NCI-H2227 (cell line): ENCODE data around the gene PRSS2.

ENCODE experiments used
- DNase-seq: peaks from one replicate; lab custom pipeline; 2025; ENCODE audit not compliant: unreplicated experiment; lab: John Stamatoyannopoulos, UW

Gene PRSS2

DNA sequence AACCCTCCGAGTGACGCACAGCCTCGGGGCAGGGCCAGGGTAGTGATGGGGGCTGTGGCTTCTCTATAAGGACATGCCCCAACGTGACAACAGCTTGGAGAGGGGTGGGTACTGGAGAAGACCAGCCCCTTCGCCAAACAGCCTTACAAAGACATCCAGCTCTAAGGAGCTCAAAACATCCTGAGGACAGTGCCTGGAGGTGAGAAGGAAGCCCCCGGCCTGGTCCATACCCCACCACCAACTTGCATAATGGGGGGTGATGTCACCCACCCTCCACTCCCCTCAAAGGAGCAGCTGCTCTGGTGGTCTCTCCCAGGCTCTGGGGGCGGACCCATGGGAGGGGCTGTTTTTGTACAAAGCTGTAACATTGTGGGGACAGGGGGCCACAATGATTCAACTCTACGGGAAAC is 15.1 kb downstream of the PRSS2 start:
- no peak for DNase-seq

DNA sequence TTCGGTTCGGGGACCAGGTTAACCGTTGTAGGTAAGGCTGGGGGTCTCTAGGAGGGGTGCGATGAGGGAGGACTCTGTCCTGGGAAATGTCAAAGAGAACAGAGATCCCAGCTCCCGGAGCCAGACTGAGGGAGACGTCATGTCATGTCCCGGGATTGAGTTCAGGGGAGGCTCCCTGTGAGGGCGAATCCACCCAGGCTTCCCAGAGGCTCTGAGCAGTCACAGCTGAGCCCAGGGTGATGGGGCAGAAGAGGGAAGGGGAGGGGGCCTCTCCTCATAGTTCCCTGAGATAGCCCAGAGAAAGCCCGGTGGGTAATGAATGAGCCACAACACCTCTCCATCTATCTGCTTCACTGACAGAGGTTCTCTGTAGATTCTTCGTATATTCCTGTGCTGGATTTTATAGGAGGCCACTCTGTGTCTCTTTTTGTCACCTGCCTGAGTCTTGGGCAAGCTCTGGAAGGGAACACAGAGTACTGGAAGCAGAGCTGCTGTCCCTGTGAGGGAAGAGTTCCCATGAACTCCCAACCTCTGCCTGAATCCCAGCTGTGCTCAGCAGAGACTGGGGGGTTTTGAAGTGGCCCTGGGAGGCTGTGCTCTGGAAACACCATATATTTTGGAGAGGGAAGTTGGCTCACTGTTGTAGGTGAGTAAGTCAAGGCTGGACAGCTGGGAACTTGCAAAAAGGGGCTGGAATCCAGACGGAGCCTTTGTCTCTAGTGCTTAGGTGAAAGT is 16.4 kb downstream of the PRSS2 start:
- no peak for DNase-seq

DNA sequence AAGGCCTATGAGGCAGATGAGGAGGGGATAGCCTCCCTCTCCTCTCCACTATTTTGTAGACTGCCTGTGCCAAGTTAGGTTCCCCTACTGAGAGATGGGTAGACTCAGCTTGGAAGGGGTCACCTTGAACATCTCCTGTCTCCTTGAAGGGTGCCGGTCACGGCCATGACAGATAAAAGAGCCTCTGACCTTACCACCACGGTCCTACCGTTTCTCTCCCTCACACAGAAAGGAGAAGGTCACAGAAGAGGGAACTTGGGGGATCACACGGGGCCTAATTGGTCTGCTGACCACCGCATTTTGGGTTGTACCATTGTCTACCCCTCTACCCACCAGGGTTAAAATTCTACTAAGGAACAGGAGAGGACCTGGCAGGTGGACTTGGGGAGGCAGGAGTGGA is 17.0 kb downstream of the PRSS2 start:
- DNase-seq: no peak

DNA sequence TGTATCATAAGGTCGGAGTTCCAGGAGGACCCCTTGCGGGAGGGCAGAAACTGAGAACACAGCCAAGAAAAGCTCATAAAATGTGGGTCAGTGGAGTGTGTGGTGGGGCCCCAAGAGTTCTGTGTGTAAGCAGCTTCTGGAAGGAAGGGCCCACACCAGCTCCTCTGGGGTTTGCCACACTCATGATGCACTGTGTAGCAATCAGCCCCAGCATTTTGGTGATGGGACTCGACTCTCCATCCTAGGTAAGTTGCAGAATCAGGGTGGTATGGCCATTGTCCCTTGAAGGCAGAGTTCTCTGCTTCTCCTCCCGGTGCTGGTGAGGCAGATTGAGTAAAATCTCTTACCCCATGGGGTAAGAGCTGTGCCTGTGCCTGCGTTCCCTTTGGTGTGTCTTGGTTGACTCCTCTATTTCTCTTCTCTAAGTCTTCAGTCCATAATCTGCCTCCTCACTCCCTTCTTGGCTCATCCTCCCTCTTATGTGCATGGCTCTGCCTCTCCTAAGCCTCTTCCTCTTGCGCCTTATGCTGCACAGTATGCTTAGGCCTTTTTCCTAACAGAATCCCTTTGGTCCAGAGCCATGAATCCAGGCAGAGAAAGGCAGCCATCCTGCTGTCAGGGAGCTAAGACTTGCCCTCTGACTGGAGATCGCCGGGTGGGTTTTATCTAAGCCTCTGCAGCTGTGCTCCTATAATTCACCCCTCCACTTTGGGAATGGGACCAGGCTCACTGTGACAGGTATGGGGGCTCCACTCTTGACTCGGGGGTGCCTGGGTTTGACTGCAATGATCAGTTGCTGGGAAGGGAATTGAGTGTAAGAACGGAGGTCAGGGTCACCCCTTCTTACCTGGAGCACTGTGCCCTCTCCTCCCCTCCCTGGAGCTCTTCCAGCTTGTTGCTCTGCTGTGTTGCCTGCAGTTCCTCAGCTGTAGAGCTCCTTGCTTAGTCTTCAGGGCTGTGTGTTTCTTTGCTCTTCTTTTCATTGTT is 17.8 kb downstream of the PRSS2 start:
- DNase-seq: no peak

DNA sequence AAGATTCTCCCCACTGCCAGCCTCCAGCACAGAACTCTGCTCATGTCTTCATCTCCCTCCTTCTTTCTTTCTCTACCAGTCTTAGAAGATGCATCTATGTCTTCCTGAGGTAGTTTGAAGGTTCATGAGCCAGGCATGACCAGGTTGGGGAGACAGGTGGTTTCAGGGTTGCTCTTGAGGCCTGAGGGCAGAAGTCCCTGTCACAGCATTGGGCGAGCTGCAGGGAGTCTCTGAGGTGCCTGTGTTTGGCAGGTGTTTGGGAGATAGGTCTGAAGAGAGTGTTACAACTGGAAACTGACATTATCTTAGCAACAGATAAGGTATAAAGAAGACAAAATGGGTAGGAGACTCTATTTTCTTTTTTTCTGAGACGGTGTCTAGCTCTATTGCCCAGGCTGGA is 18.7 kb downstream of the PRSS2 start:
- no peak for DNase-seq

DNA sequence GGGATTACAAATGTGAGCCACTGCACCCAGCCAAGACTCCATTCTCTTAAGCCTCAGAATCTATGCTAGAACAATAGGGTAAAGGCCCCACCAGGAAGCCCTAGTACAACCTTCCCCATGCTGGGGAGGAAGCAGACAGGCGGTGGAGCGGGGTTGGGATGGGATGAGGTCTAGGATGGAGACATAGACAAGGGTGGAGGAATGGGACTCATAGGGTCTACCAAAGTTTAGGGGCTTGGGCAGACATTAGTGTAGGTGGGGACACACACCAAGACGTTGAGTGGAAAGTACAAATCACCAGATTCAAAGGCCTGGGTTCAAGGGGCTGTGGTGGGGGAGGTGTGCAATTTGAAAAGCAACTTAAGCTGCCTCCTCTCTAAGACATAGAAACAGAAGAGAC is 19.3 kb downstream of the PRSS2 start:
- DNase-seq: no peak

DNA sequence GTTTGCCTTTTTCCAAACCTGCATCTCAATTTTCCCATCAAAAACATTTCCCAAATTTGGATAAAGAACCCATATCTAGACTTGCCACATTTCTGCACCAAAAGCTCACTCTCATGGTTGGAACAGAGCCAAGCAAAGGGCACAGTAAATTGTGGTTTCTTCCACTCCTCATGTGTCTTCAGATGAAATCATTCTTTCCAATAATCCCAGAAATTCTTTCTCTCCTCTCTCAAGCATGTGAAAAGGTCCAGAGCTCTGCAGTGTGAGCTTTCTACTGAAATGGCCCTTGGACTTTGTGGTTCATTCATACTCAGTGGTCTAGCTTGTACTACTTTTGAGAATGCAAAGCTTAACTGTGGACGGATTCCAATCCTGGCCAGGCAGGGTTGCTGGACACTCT is 19.8 kb downstream of the PRSS2 start:
- no peak for DNase-seq

DNA sequence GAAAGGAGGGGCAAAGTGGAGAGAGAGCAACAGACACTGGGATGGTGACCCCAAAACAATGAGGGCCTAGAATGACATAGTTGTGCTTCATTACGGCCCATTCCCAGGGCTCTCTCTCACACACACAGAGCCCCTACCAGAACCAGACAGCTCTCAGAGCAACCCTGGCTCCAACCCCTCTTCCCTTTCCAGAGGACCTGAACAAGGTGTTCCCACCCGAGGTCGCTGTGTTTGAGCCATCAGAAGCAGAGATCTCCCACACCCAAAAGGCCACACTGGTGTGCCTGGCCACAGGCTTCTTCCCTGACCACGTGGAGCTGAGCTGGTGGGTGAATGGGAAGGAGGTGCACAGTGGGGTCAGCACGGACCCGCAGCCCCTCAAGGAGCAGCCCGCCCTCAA is 20.7 kb downstream of the PRSS2 start:
- no peak for DNase-seq

DNA sequence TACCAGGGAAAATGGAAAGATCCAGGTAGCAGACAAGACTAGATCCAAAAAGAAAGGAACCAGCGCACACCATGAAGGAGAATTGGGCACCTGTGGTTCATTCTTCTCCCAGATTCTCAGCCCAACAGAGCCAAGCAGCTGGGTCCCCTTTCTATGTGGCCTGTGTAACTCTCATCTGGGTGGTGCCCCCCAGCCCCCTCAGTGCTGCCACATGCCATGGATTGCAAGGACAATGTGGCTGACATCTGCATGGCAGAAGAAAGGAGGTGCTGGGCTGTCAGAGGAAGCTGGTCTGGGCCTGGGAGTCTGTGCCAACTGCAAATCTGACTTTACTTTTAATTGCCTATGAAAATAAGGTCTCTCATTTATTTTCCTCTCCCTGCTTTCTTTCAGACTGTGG is 21.4 kb downstream of the PRSS2 start:
- DNase-seq: no peak

DNA sequence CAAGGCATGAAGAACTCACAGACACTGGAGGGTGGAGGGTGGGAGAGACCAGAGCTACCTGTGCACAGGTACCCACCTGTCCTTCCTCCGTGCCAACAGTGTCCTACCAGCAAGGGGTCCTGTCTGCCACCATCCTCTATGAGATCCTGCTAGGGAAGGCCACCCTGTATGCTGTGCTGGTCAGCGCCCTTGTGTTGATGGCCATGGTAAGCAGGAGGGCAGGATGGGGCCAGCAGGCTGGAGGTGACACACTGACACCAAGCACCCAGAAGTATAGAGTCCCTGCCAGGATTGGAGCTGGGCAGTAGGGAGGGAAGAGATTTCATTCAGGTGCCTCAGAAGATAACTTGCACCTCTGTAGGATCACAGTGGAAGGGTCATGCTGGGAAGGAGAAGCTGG is 21.8 kb downstream of the PRSS2 start:
- no peak for DNase-seq

DNA sequence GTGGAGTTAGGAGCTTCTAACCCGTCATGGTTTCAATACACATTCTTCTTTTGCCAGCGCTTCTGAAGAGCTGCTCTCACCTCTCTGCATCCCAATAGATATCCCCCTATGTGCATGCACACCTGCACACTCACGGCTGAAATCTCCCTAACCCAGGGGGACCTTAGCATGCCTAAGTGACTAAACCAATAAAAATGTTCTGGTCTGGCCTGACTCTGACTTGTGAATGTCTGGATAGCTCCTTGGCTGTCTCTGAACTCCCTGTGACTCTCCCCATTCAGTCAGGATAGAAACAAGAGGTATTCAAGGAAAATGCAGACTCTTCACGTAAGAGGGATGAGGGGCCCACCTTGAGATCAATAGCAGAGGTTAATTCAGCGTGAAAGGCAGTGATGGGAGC is 22.4 kb downstream of the PRSS2 start:
- DNase-seq: no peak

DNA sequence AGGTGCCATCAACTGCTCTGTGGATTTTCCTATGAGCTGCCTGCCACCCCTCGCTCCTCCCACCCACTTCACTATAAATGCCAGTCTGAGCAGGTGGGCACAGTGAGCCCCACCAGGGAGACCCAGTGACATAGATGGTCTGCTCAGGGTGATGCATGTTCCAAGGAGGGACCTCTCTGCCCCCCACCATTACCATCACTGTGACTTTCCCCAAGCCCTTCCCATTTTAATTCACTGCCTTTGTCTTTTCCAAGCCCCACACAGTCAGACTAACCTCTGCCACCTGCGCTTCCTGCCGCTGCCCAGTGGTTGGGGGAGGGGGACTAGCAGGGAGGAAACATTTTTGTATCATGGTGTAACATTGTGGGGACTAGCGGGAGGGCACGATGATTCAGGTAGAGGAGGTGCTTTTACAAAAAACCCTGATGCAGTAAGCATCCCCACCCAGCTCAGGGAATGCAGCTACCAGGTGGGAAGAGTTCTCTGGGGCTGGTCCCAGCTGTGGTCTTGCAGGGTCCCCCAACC is 24.6 kb downstream of the PRSS2 start:
- DNase-seq: no peak

DNA sequence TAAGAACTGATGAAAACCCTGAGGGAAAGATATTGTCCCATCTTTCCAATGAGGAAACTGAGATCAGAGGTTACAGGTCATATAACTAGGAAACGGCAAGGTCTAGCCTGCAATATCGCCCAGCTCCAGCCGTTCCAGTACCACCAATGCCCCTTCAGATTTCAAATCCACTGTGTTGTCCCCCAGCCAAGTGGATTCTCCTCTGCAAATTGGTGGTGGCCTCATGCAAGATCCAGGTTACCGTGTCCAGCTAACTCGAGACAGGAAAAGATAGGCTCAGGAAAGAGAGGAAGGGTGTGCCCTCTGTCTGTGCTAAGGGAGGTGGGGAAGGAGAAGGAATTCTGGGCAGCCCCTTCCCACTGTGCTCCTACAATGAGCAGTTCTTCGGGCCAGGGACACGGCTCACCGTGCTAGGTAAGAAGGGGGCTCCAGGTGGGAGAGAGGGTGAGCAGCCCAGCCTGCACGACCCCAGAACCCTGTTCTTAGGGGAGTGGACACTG is 25.3 kb downstream of the PRSS2 start:
- no peak for DNase-seq

DNA sequence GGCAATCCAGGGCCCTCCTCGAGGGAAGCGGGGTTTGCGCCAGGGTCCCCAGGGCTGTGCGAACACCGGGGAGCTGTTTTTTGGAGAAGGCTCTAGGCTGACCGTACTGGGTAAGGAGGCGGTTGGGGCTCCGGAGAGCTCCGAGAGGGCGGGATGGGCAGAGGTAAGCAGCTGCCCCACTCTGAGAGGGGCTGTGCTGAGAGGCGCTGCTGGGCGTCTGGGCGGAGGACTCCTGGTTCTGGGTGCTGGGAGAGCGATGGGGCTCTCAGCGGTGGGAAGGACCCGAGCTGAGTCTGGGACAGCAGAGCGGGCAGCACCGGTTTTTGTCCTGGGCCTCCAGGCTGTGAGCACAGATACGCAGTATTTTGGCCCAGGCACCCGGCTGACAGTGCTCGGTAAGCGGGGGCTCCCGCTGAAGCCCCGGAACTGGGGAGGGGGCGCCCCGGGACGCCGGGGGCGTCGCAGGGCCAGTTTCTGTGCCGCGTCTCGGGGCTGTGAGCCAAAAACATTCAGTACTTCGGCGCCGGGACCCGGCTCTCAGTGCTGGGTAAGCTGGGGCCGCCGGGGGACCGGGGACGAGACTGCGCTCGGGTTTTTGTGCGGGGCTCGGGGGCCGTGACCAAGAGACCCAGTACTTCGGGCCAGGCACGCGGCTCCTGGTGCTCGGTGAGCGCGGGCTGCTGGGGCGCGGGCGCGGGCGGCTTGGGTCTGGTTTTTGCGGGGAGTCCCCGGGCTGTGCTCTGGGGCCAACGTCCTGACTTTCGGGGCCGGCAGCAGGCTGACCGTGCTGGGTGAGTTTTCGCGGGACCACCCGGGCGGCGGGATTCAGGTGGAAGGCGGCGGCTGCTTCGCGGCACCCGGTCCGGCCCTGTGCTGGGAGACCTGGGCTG is 26.0 kb downstream of the PRSS2 start:
- DNase-seq: no peak

DNA sequence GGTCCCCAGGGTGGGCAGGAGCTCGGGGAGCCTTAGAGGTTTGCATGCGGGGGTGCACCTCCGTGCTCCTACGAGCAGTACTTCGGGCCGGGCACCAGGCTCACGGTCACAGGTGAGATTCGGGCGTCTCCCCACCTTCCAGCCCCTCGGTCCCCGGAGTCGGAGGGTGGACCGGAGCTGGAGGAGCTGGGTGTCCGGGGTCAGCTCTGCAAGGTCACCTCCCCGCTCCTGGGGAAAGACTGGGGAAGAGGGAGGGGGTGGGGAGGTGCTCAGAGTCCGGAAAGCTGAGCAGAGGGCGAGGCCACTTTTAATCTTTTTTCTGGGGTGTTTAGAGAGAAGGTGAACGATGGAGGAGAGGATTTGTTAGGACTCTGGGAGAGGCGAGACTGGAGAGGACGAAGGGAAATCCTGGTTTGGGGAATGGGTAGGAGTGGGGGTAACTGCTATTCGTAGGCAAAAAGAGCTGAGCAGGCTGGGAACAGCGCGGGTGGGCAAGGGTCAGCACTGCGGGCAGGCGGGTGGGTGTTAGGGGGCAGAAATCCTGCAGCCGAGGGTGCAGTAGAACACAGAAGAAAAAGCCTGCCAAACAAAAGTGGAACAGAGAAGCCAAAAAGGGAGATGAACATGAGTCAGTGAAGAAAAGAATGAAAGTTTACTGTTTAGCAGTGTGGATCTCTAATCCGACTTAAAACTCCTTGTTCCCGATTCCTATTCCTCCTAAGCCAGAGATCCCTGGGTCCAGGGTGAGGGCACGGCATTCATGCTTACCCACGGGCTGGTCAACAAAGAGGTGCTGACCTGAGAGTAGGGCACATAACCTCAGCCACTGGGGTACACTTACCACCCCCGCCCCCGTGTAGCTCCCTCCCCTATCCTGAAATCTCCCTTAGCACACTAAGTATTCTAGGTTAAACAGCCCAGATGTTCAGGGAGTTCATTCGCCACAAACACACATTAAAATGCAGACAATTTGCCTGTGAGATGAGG is 26.9 kb downstream of the PRSS2 start:
- no peak for DNase-seq

DNA sequence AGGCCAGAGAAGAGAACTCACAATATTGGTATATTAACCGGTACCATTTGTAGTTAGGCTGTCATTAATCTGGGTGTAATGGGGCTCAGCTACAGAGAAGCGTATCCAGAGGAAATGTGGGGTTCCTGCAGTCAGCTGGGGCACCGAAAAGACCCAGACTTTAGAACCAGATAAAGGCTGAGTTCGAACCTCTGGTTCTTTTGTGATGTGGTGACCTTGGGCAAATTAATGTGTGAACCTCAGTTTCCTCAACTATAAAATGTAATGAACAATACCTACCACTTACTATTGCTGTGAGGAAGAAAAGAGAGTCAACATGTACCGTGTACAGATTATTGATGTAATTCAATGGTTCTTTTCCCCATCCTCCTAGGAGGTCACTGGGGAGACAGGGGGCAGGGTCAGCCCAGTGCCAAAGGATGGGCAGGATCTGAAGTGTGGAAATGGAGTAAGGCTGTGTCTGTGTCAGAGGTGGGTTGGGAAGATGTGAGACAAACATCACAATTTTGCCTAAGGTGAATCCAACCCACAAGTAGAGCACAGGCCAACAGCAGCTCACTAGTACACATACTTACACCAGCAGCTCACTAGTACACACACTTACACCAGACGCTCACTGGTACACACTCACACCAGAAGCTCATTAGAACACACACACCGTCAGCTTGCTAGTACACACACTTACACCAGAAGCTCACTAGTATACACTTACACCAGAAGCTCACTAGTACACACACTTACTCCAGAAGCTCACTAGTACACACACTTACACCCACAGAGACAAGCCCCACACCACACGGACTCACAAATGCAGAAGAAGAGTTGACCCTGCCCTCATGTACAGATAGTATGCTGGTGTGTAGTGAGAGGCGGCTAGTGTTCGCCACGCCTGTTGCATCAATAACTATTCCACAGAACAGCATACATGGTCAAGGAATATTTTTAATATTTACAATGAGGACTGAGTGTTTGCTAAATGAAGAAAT is 28.0 kb downstream of the PRSS2 start:
- DNase-seq: no peak

DNA sequence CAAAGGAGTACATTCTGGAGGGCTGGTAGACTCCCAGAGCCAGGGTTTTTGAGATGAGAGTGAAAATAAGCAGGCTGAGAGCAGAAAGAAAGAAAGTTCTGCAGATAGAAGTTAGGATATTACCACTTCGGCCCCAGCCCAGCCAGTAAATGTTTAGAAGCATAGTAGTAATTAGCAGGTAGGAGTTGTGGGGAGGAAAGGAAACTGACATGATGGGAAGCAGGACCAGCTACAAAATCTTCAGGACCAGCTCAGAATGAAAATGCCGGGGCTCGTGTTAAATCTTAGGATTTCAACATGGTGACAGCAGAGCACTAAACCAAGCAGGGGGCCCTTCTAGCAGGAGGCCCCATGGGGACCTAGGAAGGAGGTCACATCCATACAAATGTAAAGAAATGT is 28.7 kb downstream of the PRSS2 start:
- no peak for DNase-seq

DNA sequence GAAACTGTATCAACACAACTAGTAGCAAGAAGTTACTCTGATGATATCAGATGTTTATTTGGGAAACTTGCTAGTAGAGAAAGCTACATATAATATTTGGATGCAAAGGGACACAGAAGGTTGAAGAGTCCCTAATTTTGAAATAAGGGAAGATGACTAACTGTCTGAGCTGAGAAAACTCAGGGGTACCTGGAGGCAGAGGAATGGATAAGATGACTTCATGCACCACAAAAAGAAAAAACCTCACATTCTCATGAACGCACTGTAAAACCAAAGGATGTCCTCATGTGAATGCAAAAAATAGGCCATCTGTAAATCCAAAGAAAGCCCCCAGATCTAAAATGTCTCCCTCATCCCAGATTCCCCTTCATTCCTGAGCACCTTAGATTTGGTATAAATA is 29.3 kb downstream of the PRSS2 start:
- DNase-seq: no peak
